A549 (cell line): ENCODE results near the gene TENM3. TPM values are rescaled to one million over a fixed set of nuclear protein-coding genes. Genes with fewer than 3 reads are reported as not detected.

Experiments
- ATAC-seq, 2 experiments: fragments of 200-7000 bp in 1 of 2; fragments of >200 bp in 1 of 2; cut with Nextera tagmentation in 1 of 2; cut with Tn5 transposase in 1 of 2; 3 replicates each; pipeline versions ENCODE4 v1.8.0 to v1.9.1; 2018 to 2020; ENCODE audit warnings: mild to moderate bottlenecking in 1 of 2, moderate library complexity in 1 of 2
- CTCF ChIA-PET: fragments of 300-600 bp; sonication (Branson Sonifier 250); formaldehyde crosslinking; extraction: SDS; loops from one replicate; lab custom pipeline; 2021; ENCODE audit warnings: antibody characterized with exemption, inconsistent platforms; lab: Yijun Ruan, JAX
- POLR2A ChIA-PET: fragments of 350-600 bp; formaldehyde crosslinking; extraction: SDS; loops from one replicate; lab custom pipeline; 2021; ENCODE audit warnings: antibody characterized with exemption, inconsistent platforms; lab: Yijun Ruan, JAX
- DNase-seq, 2 experiments: peaks; one replicate each; pipeline versions ENCODE4 v3.0.0 to v3.0.0-alpha.2; 2011 to 2016; ENCODE audit warnings: low read depth in 1 of 2, low spot score in 1 of 2
- FAIRE-seq: peaks from 2 replicates; lab custom pipeline; 2011; peaks lifted over from hg19 to GRCh38; lab: Jason Lieb, UNC
- H3K27ac ChIP-seq, 2 experiments: fragments of >200 bp; sonication (Bioruptor Twin); formaldehyde crosslinking; 3 replicates each; pipeline ENCODE4 v1.5.1; 2016 to 2017
- H3K4me1 ChIP-seq: fragments of >200 bp; sonication (Bioruptor Twin); formaldehyde crosslinking; 3 replicates; pipeline ENCODE4 v1.6.1; 2016
- H3K4me2 ChIP-seq: fragments of >200 bp; sonication (Bioruptor Twin); formaldehyde crosslinking; 3 replicates; pipeline ENCODE4 v1.6.1; 2016
- H3K4me3 ChIP-seq: fragments of >200 bp; sonication (Bioruptor Twin); formaldehyde crosslinking; 3 replicates; pipeline ENCODE4 v1.5.1; 2016
- H3K9me3 ChIP-seq: fragments of >200 bp; sonication (Bioruptor Twin); formaldehyde crosslinking; 3 replicates; pipeline ENCODE4 v1.6.1; 2016
- CEBPB ChIP-seq, 2 experiments: fragments of >200 bp in 1 of 2; sonication (Bioruptor Twin) in 1 of 2; formaldehyde crosslinking in 1 of 2; IDR thresholded peaks; 2 replicates each; pipeline ENCODE4 v1.6.1; 2012 to 2016
- CHD2 ChIP-seq: fragments of 150-350 bp; IDR thresholded peaks from 2 replicates; pipeline ENCODE4 v1.6.1; 2014; ENCODE audit warnings: low read length; ENCODE audit not compliant: partially characterized antibody
- CTCF ChIP-seq: fragments of >200 bp; sonication (Bioruptor Twin); formaldehyde crosslinking; IDR thresholded peaks from 3 replicates; pipeline ENCODE4 v1.5.1; 2016
- EHF ChIP-seq: fragments of 250-450 bp; sonication (Bioruptor Pico); IDR thresholded peaks from 2 replicates; pipeline ENCODE4 v1.5.0; 2020; ENCODE audit warnings: mild to moderate bottlenecking
- ESRRA ChIP-seq: fragments of 150-350 bp; IDR thresholded peaks from 2 replicates; pipeline ENCODE4 v1.6.1; 2014; ENCODE audit warnings: mild to moderate bottlenecking, low read length, borderline replicate concordance
- HOXB5 ChIP-seq: fragments of 250-450 bp; sonication (Bioruptor Pico); IDR thresholded peaks from 2 replicates; pipeline ENCODE4 v1.5.0; 2020; ENCODE audit warnings: mild to moderate bottlenecking, moderate library complexity
- JUNB ChIP-seq: fragments of >200 bp; sonication (Bioruptor Twin); formaldehyde crosslinking; IDR thresholded peaks from 2 replicates; pipeline ENCODE4 v1.6.1; 2016
- MAFK ChIP-seq: fragments of 450-650 bp; IDR thresholded peaks from 2 replicates; pipeline ENCODE4 v1.6.1; 2014; ENCODE audit not compliant: partially characterized antibody
- MYC ChIP-seq: IDR thresholded peaks from 2 replicates; pipeline ENCODE4 v1.6.1; 2012; ENCODE audit warnings: mild to moderate bottlenecking, inconsistent platforms, low read length, improper control_type of control experiment, borderline replicate concordance
- NPAS2 ChIP-seq: fragments of 250-450 bp; sonication (Bioruptor Pico); IDR thresholded peaks from 2 replicates; pipeline ENCODE4 v1.8.0; 2022; ENCODE audit warnings: mild to moderate bottlenecking, moderate library complexity, borderline replicate concordance
- PHF8 ChIP-seq: fragments of 200-600 bp; sonication (generic); IDR thresholded peaks from 2 replicates; pipeline ENCODE4 v1.6.1; 2016; ENCODE audit warnings: low read depth, mild to moderate bottlenecking, antibody characterized with exemption, moderate library complexity, borderline replicate concordance
- POLR2A ChIP-seq: IDR thresholded peaks from 2 replicates; pipeline ENCODE4 v1.6.1; 2012; ENCODE audit warnings: mild to moderate bottlenecking, low read length
- RCOR1 ChIP-seq: fragments of 150-350 bp; IDR thresholded peaks from 2 replicates; pipeline ENCODE4 v1.6.1; 2014; ENCODE audit warnings: antibody characterized with exemption, low read length, low read depth
- REST ChIP-seq: fragments of 200-600 bp; sonication (generic); IDR thresholded peaks from 2 replicates; pipeline ENCODE4 v1.6.1; 2016; ENCODE audit warnings: antibody characterized with exemption, mild to moderate bottlenecking, moderate library complexity
- TP53 ChIP-seq: fragments of 250-450 bp; sonication (Bioruptor Pico); IDR thresholded peaks from 2 replicates; pipeline ENCODE4 v1.5.0; 2021; ENCODE audit warnings: mild to moderate bottlenecking, moderate library complexity
- ZC3H11A ChIP-seq: fragments of 450-650 bp; IDR thresholded peaks from 2 replicates; pipeline ENCODE4 v1.6.1; 2014; ENCODE audit warnings: antibody characterized with exemption, mild to moderate bottlenecking
- WGBS: methylation state at CpG from one replicate; pipeline ENCODE4 v1.1.6; 2017; ENCODE audit errors: missing lambda C conversion rate; 5-methylcytosine and 5-hydroxymethylcytosine counted together
- polyA plus RNA-seq, 4 experiments: library from polyadenylated mRNA; depleted of rRNA in 3 of 4; stranded (reverse); fragments of >200 nt; fragmentation: RNase III in 1 of 4; extraction: RNeasy Plus Mini Kit Qiagen cat#74134 plus additional on column Dnase treatment in 1 of 4; gene quantifications; 2 replicates in 3 of 4; 3 replicates in 1 of 4; pipeline ENCODE4 v1.2.3, GENCODE V29; 2011 to 2017
- TF ChIP-seq, protein P1 (sequence below): fragments of 450-650 bp; IDR thresholded peaks from 2 replicates; pipeline ENCODE4 v1.6.1; 2014; ENCODE audit warnings: antibody characterized with exemption
- TF ChIP-seq, protein P2 (sequence below): IDR thresholded peaks from 2 replicates; pipeline ENCODE4 v1.6.1; 2012
- TF ChIP-seq, protein P3 (sequence below): fragments of >200 bp; sonication (Bioruptor Twin); formaldehyde crosslinking; IDR thresholded peaks from 3 replicates; pipeline ENCODE4 v1.6.1; 2016
- TF ChIP-seq, protein P4 (sequence below): IDR thresholded peaks from 2 replicates; pipeline ENCODE4 v1.6.1; 2012; ENCODE audit warnings: low read depth, borderline replicate concordance

Gene TENM3
- polyA plus RNA-seq, 2 of the 4 experiments (the other 2 are of a cell fraction), result 2.4 to 7.3 TPM

DNA sequence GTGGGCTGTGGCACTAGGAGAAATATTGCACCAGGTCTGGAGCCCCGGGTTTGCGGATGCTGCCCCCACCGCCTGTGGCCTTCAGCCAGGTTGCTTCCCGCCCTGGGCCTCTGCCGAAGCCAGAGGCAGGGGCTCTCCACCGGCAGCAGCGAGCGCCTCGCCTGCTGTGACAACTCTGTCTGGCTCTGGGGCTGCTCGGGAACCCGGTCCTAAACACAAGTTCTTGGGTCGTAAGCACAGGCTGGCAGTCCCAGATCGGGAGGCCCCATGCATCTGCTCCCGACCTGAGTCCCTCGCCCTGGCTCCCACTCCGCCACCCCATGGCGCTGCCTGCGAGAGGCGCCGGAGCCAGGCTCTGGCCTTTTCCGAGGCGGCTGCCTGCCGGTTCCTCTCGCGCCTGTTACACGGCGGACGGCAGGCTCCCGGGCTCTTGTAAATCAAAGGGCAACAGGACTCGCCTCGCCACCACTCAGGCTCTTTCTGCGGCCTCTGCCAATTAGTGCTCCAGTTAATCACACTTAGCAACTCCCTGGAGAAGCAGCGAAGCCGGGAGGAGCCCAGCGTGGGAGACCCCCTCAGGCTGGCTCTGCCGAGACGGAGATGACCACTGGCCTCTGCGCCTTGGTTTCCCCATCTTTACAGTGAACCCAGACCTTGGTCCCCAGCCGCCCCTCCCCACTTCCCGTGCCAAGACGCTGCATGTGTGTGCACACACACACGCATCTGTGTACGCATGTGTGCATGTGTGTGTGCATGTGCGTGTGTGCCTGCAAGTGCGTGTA, 564.8 kb downstream of the TENM3 start:
- no peak for FAIRE-seq
- TF ChIP-seq REST, result no peak
- TF ChIP-seq PHF8, result no peak
- TF ChIP-seq TP53 (CRISPR knock-in tag), result no peak
- no peak for TF ChIP-seq CTCF
- TF ChIP-seq, all 56 proteins: peak for 0
- H3K9me3 ChIP-seq, result no peaks in the 10 kb centered on the region
- no peak for DNase-seq
- CTCF ChIA-PET, result interaction anchor here (1.2 kb wide), 1 partner anchor 12 kb away, joined by 6 read pairs; no protein-coding TSS in a partner anchor
- no peak overlapping the region for H3K4me3 ChIP-seq
- POLR2A ChIA-PET, result no interaction called here
- 95% methylated on average over 30 of the region's 45 CpGs for WGBS
- no peak overlapping the region for H3K4me2 ChIP-seq
- ATAC-seq, result no peak
- no peak overlapping the region for H3K27ac ChIP-seq
- H3K4me1 ChIP-seq, result no peaks in the 10 kb centered on the region

DNA sequence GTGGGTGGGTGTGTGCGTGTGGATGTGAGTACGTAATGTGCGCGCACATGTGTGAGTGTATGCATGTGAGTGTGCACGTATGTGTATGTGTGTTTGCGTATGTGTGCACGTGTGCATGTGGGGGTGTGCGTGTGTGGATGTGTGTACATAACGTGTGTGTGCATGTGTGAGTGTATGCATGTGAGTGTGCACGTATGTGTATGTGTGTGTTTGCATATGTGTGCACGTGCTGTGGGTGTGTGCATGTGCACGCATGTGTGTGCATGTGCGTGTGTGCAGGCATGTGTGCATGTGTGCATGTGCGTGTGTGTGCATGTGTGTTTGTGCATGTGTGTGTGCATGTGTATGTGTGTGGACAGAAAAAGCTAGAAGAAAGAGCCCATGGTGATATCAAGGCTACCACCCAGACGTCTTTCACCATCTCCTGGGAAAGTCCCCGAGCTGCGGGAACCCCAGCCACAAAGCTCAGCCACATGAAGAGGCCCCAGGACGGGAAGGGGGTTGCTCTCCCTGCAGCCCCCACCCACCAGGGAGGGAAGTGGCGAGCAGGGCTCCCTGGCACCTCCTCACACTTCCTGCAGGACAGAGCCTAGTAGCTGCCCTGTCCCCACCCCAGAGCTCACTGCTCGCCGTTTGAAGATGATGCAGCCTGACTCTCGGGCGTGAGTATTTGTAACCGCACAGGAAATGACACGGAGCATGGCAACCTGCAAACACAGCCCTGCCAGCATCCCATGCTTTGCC, 565.6 kb downstream of the TENM3 start:
- ChIA-PET CTCF (no interaction called here), POLR2A (no interaction called here)
- DNase-seq (no peak), ATAC-seq (no peak), FAIRE-seq (no peak)
- Histone ChIP-seq H3K9me3 (no peaks in the 10 kb centered on the region), H3K27ac (no peak overlapping the region)
- TF ChIP-seq HOXB5 (CRISPR knock-in tag) (no peak), ZC3H11A (no peak)
- TF ChIP-seq, all 56 proteins: peak for 0
- WGBS, result 73% methylated on average over 18 of the region's 25 CpGs
- no peak overlapping the region for H3K4me2 ChIP-seq
- H3K4me3 ChIP-seq, result no peak overlapping the region
- H3K4me1 ChIP-seq, result no peaks in the 10 kb centered on the region

GRCh38 chr4:182809417-182810102, 566.4 kb downstream of the TENM3 start:
- no peaks in the 10 kb centered on the region for H3K4me1 ChIP-seq
- ATAC-seq, result no peak
- CTCF ChIA-PET, result no interaction called here
- no peaks in the 10 kb centered on the region for H3K9me3 ChIP-seq
- H3K4me2 ChIP-seq, result no peak overlapping the region
- WGBS, result 10% methylated on average over 3 of the region's 5 CpGs
- H3K27ac ChIP-seq, result no peak overlapping the region
- H3K4me3 ChIP-seq, result no peak overlapping the region
- no peak for DNase-seq
- POLR2A ChIA-PET, result no interaction called here
- no peak for FAIRE-seq
- TF ChIP-seq CEBPB (IDR thresholded peaks at IDR 0.05) (no peak), POLR2A (no peak), RCOR1 (no peak), EHF (CRISPR knock-in tag) (no peak), ESRRA (no peak), MYC (no peak), HOXB5 (CRISPR knock-in tag) (no peak), CHD2 (no peak), JUNB (no peak), NPAS2 (CRISPR knock-in tag) (no peak), MAFK (no peak), ZC3H11A (no peak)
- TF ChIP-seq, protein P1, sequence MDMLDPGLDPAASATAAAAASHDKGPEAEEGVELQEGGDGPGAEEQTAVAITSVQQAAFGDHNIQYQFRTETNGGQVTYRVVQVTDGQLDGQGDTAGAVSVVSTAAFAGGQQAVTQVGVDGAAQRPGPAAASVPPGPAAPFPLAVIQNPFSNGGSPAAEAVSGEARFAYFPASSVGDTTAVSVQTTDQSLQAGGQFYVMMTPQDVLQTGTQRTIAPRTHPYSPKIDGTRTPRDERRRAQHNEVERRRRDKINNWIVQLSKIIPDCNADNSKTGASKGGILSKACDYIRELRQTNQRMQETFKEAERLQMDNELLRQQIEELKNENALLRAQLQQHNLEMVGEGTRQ, result no peak
- TF ChIP-seq, protein P2, sequence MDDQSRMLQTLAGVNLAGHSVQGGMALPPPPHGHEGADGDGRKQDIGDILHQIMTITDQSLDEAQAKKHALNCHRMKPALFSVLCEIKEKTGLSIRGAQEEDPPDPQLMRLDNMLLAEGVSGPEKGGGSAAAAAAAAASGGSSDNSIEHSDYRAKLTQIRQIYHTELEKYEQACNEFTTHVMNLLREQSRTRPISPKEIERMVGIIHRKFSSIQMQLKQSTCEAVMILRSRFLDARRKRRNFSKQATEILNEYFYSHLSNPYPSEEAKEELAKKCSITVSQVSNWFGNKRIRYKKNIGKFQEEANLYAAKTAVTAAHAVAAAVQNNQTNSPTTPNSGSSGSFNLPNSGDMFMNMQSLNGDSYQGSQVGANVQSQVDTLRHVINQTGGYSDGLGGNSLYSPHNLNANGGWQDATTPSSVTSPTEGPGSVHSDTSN, result no peak
- TF ChIP-seq, protein P3, sequence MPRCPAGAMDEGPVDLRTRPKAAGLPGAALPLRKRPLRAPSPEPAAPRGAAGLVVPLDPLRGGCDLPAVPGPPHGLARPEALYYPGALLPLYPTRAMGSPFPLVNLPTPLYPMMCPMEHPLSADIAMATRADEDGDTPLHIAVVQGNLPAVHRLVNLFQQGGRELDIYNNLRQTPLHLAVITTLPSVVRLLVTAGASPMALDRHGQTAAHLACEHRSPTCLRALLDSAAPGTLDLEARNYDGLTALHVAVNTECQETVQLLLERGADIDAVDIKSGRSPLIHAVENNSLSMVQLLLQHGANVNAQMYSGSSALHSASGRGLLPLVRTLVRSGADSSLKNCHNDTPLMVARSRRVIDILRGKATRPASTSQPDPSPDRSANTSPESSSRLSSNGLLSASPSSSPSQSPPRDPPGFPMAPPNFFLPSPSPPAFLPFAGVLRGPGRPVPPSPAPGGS, result no peak
- TF ChIP-seq, protein P4, sequence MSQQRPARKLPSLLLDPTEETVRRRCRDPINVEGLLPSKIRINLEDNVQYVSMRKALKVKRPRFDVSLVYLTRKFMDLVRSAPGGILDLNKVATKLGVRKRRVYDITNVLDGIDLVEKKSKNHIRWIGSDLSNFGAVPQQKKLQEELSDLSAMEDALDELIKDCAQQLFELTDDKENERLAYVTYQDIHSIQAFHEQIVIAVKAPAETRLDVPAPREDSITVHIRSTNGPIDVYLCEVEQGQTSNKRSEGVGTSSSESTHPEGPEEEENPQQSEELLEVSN, result no peak
